Fibroblast of upper back skin (primary cell): ENCODE measurements around the gene IVD.

Experiments used
- DNase-seq: peaks from one replicate; pipeline ENCODE4 v3.0.0-alpha.2; 2013

IVD gene

DNA sequence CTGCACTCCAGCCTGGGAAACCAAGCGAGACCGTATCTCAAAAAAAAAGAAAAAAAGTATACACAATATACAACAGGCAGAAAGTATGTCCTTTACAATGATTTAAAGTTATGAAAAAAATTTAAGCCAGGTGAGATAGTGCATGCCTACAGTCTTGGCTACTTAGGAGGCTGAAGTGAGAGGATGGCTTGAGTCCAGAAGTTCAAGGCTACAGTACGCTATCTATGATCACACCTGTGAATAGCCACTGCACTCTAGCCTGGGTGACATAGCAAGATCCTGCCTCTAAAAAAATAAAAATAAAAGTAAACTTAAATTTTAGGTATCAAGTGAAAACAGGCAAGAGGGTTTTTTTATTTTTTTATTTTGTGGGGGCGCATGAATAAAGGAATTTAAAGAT, 26.2 kb upstream of the IVD start:
- no peak for DNase-seq

GRCh38 chr15:40379853-40380252, 25.7 kb upstream of the IVD start:
- peak; percentile 91 for DNase-seq

- DNase-seq, result no peak
Observed at GRCh38 chr15:40380636-40381035, 25.0 kb upstream of the IVD start.

DNA sequence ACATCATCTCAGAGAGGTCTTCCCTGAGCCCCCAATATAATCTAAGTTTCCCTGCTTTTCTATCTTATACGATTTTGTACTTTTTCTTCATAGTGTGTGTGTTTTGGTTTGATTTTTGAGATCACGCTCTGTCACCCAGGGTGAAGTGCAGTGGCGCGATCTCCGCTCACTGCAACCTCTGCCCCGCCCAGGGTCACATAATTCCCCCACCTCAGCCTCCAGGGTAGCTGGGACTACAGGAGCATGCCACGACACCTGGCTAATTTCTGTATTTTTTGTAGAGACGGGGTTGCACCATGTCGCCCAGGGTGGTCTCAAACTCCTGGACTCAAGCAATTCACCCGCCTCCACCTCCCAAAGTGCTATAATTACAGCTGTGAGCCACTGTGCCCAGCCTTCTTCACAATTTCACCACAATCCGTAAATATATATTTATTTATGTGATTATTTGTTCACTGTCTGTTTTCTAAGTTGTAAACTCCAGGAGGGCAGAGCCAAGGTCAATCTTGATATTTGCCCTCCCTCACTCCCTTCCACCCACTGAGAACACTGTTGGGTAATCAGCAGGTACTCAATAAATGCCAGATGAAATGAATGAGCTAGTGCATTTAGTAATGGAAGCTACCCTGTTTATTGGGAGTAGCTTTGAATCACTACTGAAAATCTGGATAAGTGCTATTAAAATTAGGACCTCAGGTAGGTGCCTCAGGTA, 23.6 kb upstream of the IVD start:
- no peak for DNase-seq

GRCh38 chr15:40382580-40383456, 22.8 kb upstream of the IVD start, which contains the start of gene KNSTRN:
KNSTRN (plus strand) TSS chr15:40382721; CDS start chr15:40382836, 115 bp downstream.
- DNase-seq, result peak; percentile 92

- DNase-seq, result no peak
Observed at GRCh38 chr15:40386480-40386879, 19.1 kb upstream of the IVD start.

- DNase-seq, result no peak
Observed at GRCh38 chr15:40388941-40389823, 16.4 kb upstream of the IVD start.

DNA sequence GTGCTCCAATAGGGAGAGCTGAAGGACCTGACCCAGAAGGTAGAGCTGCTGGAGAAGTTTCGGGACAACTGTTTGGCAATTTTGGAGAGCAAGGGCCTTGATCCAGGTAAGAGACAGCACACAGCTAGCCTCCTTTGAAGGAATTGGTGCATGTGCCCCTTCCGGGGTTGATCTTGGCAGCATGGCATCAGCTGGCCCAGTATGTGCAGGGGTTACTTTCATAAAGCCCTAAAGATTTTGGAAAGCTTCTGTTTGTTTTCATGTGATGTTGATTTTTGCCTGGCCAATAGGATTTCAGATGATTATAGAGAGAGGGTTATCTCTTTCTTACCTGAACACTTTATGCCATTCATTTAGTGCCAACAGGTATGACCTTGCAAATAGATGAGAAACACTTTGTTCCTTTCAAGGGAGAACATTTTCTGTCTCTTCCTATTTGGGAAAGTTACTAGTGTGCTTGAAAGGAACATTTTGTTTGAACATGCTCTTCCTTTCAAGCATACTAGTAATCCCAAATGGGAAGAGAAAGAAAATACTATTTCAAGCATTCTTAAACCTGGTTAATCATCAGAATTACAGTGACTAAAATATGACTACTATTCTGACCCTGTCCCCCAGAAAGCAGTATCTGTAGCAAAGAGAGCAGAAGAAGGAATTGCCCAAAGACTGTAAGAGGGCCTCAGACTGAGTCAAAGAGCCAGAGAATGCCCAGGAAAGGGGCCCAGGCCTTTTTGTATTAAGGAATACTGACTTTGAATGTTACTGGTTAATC, 15.6 kb upstream of the IVD start:
- no peak for DNase-seq

DNA sequence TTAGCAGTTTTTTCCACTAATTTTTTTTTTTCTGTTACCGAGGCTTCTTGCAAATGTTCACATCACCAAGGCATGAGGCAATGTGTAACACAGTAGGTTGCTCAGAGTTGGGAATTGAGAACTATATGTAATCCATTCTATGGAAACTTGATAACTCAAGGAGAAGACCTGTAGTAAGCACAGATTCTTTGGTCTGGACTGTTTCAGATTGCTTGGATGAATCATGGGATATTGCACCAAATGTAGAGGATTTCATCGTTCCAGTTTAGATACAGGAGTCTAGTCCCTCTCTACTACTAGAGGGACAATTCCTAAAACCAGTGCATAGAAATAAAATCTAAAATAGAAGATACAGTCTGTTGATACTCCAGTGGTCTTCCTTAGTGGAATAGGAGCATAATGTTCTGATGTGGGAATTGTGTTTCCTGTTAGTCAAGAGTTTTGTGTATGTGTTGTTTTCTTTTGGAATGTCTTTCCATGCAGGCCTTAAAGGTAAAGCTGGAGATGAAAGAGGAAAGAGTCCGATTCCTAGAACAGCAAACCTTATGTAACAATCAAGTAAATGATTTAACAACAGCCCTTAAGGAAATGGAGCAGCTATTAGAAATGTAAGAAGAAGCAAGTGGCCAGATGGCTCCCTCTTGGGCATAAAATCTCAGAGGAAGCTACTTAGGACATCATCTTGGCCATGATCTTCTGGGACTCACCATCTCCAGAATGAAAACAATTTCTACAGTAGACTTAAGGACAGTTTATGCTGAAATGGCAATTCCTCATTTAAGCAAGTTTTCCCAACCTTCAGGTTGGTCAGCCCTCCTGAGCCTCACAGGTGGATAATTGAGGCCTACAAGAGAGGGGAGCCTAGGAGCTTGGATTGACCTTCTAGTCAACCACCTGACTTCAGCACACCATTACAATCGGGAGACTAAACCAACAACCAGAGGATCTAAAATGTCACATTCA, 12.3 kb upstream of the IVD start:
- DNase-seq, result peak; percentile 64

DNA sequence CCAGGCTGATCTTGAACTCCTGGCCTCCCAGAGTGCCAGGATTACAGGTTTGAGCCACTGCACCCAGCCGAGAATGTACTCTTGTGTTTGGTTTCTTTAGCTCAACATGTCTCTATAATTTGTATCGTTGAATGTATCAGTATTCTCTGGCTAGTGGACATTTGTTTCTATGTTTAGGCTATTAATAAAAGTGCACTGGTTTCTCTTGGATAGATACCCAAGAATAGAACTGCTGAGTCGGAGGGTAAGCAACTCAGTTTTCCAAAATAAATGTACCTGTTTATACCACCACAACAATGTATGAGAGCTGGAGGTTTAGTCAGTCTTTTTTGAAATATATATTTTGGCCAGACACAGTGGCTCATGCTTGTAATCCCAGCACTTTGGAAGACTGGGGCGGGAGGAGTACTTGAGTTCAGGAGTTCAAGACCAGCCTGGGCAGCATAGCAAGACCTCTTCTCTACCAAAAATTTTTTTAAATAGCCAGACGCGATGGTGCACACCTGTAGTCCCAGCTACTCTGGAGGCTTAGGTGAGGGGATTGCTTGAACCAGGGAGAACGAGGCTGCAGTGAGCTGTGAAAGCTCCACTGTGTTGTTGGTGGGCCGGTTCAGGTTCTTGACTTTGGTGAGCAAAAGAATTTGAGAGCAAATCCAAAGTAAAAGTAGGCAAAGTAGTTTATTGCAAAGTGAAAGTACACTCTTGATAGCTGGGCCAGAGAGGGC, 7.7 kb upstream of the IVD start:
- no peak for DNase-seq

GRCh38 chr15:40398413-40398873, 7.2 kb upstream of the IVD start:
- DNase-seq, result no peak

DNA sequence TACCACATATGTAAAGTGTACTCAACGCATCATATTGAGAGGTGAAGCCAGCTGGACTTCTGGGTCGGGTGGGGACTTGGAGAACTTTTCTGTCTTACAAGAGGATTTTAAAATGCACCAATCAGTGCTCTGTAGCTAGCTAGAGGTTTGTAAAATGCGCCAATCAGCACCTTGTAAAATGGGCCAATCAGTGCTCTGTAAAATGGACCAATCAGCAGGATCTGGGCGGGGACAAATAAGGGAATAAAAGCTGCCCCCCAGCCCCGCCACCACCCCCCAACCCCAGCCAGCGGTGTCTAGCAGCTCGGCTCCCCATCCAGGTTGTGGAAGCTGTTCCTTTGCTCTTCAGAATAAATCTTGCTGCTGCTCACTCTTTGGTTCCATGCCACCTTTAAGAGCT, 6.2 kb upstream of the IVD start:
- no peak for DNase-seq

GRCh38 chr15:40407330-40407990, 1.9 kb downstream of the IVD start:
- no peak for DNase-seq

DNA sequence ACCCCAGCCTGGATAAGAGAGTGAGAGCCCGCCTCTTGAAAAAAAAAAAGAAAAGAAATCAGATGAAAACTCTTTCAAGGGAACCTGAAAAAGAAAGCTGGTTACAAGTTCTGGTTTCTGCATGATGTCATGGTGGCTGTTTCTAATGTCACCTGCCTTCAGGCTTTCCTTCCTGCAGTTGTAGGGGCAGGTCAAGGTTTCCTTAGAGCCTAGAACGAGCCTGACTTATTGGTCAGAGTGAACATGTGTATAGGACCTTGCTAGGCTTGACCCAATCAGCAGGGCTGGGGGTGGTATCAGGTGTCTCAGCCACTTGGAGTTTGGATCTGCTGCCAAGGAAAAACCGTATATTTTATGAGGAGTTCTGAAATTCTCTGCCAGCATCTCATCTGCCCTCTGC, 3.8 kb downstream of the IVD start:
- DNase-seq, result no peak

GRCh38 chr15:40410476-40410875, 4.9 kb downstream of the IVD start:
- DNase-seq, result no peak

DNA sequence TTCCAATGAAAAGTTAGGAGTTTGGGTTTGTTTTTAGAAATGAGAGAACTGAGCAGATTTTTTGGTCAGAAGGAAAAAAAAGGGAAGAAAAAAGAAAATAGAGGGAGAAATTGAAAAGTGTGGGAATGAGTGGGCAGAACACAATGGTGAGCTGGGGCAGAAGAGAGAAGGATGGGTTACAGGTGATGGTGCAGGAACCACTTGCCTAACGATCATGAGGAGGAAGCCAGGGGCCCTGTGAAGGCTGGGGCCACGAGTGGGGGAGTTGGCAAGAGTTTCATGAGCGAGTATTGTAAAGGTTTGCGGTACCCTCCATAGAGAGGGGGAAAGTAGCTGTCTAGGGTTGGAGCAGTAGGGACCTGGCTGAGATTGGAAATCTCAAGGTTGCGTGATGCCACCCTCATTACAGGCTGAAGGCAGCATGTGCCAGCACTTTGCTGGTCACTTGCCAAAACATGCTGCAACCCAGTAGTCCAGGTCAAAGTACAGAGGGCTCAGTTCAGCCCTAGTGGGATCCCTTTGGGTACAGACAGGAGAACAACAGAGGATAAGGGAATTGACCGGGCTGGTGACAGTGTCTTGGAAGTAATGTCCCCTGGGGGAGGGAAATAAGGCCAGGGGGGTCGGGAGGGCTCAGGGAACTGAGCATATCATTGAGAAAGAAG, 6.6 kb downstream of the IVD start:
- DNase-seq, result no peak

DNA sequence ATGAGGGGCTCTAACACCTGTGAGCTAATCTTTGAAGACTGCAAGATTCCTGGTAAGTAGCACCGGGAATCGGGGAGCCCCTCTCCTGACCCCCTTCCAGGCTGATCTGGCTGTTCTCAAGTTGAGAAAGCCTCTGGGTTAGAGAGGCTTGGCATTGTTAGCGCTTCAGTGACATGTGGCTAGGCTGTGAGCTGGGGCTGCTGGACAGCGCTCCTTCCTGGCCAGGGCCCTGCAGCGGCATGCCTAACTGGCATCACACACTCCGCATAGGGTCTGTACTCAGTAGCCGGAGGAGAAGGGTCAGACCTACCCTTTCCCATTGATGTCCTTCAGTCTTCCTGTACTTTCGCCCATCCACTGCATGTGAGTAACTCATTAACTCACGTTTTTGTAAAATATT, 7.4 kb downstream of the IVD start:
- no peak for DNase-seq

DNA sequence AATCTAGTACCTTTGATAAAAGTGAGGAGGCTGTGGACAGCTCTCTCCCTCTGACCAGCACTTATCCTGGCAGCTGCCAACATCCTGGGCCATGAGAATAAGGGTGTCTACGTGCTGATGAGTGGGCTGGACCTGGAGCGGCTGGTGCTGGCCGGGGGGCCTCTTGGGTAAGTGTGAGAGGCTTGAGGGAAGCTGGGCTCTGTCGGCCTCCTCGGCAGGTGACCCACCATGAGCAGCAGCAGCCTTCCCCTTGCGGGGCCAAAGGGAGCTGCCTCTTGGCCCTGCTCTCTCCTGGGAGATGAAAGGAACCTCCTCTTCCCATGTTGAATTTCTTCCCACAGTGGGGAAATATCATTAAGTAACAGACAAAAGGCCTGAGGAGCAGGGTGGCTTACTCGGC, 9.2 kb downstream of the IVD start:
- no peak for DNase-seq

GRCh38 chr15:40415226-40415625, 9.6 kb downstream of the IVD start:
- DNase-seq, result no peak
